Mesenteric fat pad (tissue), 1 donor: Measurements from ENCODE around the gene EMILIN1. TPM values are rescaled to one million over a fixed set of nuclear protein-coding genes. Genes with fewer than 3 reads are reported as not detected.

Source experiments
- DNase-seq: peaks from one replicate; pipeline ENCODE4 v3.0.0-alpha.2; 2020; ENCODE audit warnings: low spot score
- long read RNA-seq: library from polyadenylated mRNA; unstranded; transcript quantifications from one replicate; pipeline ENCODE4 v2.0.0, GENCODE V29; 2020
- total RNA-seq: library from RNA; stranded (reverse); fragmentation: NEBNext Ultra II Directional; extraction: Animal tissue kit (Norgen Biotek cat#: 25700); gene quantifications from one replicate; pipeline ENCODE4 v1.2.1, GENCODE V29; 2021
- donor health status: DM: yes; HTN: yes; CAD: no.

Gene EMILIN1
- total RNA-seq: 77.4 TPM
- long read RNA-seq, partial matches to known transcripts: 1 of 1 reads
- long read RNA-seq, other reads (novel, unspliced or antisense): 0 of 1 reads

GRCh38 chr2:27078267-27079194, at the start of gene EMILIN1:
EMILIN1 (plus strand) TSS chr2:27078615; CDS start chr2:27079066, 451 bp downstream.
- peak; percentile 93 for DNase-seq

- DNase-seq: no peak
Measured at GRCh38 chr2:27029051-27029450, 49.4 kb upstream of the EMILIN1 start.

DNA sequence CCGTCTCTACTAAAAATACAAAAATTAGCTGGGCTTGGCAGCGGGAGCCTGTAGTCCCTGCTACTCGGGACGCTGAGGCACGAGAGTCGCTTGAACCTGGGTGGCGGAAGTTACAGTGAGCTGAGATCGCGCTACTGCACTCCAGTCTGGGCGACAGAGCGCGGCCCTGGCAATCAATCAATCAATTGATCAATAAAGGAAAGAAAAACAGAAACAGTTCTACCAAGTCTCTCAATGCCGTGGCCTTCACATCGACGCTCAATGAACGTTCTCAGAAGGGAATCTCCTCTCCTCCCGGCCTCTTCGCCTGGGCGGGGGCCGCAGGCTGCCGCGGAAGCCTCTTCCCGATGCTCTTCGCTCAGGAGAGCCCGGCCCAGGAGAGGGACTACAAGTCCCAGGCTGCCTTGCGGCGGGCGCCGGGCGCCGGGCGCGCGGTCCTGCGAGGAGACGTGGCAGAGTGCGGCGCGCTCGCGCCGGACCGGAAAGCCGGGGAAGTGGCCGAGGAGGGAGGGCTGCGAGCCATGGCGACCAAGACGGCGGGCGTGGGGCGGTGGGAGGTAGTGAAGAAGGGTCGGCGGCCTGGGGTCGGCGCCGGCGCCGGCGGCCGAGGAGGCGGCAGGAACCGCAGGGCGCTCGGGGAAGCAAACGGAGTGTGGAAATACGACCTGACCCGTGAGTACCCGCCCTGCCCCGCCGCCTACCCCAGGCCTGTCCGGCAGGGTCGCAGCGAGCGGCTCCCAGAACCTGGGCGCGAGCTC, 45.7 kb upstream of the EMILIN1 start, which contains the start of gene TMEM214:
TMEM214 (plus strand) TSS at position 471 of the 758 bp plus-strand sequence; CDS start at position 522, 51 bp downstream.
- DNase-seq: peak; percentile 97

DNA sequence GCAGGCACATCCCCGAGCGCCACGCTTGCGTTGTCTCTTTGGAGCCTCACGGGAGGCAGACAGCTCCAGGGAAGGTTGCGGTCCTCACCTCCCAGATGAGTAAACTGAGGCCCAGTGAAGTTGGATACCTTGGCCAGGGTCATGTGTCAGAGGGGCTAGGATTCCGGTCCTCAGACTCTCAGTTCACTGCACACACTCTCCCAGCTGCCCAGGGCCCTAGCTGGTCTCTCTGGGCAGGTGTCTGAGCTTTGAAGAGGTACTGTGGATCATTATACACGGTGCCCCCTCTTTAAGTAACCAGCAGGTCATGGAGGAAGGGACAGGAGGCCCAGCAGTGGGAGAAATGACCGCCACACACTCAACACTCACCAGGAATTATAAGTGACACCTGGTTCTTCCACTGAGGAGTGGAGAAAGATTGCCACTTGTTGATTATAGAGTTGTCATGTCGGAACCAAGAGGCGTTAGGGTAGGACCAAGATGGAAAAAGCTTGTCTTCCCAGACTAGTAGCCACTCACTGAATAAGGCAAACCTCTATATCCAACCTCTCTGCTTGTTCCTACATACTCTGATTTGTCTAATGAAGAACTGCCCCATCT, 45.1 kb upstream of the EMILIN1 start:
- no peak for DNase-seq

- no peak for DNase-seq
Measured at GRCh38 chr2:27038012-27038411, 40.4 kb upstream of the EMILIN1 start.

GRCh38 chr2:27038631-27039339, 39.6 kb upstream of the EMILIN1 start:
- DNase-seq: no peak

DNA sequence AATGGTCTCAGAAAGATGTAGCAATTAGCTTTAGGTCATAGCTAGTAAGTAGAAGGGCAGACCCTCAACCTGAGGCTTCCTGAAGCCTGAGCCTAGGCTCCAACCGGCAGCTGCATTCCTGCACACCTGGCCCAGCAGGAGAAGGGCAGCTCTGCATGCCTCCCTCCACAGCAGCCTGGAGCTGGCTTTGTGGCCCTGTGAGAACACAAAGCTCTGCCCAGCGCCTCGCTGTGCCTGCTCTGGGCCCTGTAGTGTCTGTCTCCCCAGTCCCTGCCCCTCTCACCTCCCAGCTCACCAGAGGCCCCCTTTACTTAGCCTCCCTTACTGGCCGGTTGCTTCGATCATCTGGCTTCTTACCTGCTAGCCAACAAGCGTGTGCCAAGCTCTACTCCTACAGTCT, 39.0 kb upstream of the EMILIN1 start:
- no peak for DNase-seq

DNA sequence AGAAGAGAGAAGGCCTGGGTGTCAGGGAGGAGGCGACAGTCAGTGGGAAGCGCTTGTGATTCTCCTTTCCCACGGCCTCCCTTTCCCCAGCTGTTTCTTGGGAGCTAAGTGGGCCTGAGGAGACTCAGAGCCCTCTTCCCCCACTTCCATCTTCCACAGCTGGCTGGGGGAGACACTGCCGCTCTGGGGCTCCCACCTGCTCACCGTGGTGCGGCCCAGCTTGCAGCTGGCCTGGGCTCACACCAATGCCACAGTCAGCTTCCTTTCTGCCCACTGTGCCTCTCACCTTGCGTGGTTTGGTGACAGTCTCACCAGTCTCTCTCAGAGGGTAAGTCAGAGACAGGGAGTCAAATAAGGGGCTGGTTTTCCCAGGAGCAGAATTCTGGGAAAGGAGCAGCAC, 38.5 kb upstream of the EMILIN1 start:
- DNase-seq: no peak

DNA sequence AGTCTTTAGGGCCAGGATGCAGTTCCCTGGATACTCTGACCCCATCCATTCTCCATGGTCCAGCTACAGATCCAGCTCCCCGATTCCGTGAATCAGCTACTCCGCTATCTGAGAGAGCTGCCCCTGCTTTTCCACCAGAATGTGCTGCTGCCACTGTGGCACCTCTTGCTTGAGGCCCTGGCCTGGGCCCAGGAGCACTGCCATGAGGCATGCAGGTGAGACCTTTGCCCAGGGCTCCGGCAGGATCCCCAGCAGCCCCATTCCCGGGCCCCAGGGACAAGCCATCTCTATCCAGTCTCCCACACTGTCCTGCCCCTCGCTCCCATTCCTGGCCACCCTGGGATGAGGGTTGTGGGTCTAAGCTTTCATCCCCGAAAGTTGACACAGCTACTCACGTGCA, 38.1 kb upstream of the EMILIN1 start:
- DNase-seq: no peak

- DNase-seq: no peak
Measured at GRCh38 chr2:27041752-27042151, 36.7 kb upstream of the EMILIN1 start.

DNA sequence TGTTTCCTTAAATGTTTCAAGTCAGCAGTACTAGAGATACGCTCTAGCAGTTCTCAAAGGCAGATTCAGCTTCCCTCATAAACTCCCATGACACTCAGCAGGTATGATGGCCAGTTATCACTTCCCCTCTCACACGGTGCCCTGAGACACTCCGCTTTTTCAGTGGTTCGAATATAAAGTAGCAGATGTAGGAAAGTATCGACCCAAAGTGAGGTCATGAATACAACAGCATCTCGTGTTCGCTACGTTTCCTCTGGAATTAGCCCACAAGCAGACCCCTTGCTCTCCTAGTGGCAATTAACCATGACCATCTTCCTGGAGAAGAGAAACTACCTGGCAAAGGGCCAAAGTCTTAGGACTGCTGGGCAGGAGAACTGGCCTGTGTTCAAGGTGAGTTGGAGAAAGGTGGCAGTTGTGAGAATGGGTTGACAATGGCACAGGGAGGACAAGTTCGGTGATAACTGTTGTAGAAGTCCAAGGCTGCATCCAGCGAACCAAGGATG, 36.2 kb upstream of the EMILIN1 start:
- no peak for DNase-seq

- no peak for DNase-seq
Measured at GRCh38 chr2:27042985-27043634, 35.3 kb upstream of the EMILIN1 start.

- DNase-seq: no peak
Measured at GRCh38 chr2:27049422-27050280, 28.8 kb upstream of the EMILIN1 start.

DNA sequence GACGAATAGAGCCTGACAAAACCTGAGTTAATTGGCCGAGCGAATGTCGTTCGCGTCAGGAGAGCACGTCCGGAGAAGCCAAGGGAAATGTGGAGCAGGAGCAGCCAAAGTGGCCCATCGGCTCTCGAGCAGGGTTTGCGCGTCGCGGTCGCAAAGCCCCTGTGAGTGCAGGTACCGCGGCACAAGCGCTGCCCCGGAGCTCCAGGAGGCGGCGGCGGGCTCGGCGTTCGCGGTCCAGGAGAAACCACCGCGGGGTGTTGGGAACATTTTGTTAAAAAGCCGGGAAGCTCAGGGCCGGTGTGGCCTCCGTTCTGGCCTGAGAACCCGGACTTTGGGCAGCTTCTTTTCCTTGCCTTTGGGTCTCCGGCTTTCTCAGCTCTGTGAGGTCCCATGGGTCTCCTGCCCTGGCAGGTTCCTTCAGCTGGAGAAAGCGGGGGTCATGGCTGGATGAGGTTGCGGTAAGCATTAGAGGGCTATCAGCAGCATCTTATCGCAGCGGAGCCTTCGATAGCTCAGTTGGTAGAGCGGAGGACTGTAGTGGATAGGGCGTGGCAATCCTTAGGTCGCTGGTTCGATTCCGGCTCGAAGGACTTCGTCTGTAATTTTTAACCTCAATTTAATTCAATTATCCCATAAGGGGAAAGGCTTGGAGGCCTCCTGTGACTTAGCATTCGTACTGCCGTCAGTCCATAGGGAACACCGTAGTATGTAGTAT, 28.0 kb upstream of the EMILIN1 start:
- DNase-seq: peak; percentile 96

GRCh38 chr2:27050996-27051901, 27.2 kb upstream of the EMILIN1 start, which contains the start of gene AGBL5:
AGBL5 (plus strand) TSS chr2:27051668; CDS start chr2:27052959, 1,291 bp downstream.
- DNase-seq: peak; percentile 98

- DNase-seq: no peak
Measured at GRCh38 chr2:27051902-27052645, 26.3 kb upstream of the EMILIN1 start.

DNA sequence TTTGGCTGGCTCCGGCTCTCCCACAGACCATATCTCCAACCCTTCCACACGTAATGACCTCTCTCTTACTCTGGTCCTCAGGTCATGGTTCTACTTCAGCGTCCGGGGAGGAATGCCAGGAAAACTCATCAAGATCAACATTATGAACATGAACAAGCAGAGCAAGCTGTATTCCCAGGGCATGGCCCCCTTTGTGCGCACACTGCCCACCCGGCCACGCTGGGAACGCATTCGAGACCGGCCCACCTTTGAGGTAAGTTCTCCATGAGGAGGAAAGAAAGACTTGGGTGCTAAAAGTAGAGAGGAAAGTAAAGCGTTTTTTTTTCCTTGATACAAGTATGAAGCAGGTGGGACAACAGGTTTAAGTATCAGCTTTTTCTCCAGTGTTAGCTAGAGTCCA, 25.1 kb upstream of the EMILIN1 start:
- DNase-seq: no peak
